Mesothelial cell of epicardium (in vitro differentiated cells): ENCODE measurements around the gene FMO4. TPM values are rescaled to one million over a fixed set of nuclear protein-coding genes. Genes with fewer than 3 reads are reported as not detected.
"Not testable (repeated sequence)": the region's sequence is repeated elsewhere in the genome, so short reads cannot be mapped to it uniquely, and the experiment has no call there.

Source experiments
- DNase-seq, 2 experiments: peaks; one replicate each; pipeline ENCODE4 v3.0.0; 2021; ENCODE audit warnings: low spot score in 2 of 2; ENCODE audit not compliant: unreplicated experiment in 2 of 2
- H3K27ac Mint-ChIP-seq: 2 replicates; pipeline ENCODE4 v1.8.0; 2021; ENCODE audit warnings: mixed read lengths
- H3K27me3 Mint-ChIP-seq: 2 replicates; pipeline ENCODE4 v1.8.0; 2021; ENCODE audit warnings: low read depth, mixed read lengths
- H3K36me3 Mint-ChIP-seq: 2 replicates; pipeline ENCODE4 v1.8.0; 2021; ENCODE audit warnings: mixed read lengths
- H3K4me1 Mint-ChIP-seq: 2 replicates; pipeline ENCODE4 v1.8.0; 2021; ENCODE audit warnings: mixed read lengths
- H3K4me3 Mint-ChIP-seq: 2 replicates; pipeline ENCODE4 v1.8.0; 2021; ENCODE audit warnings: mild to moderate bottlenecking, moderate library complexity, mixed read lengths
- H3K9me3 Mint-ChIP-seq: 2 replicates; pipeline ENCODE4 v1.8.0; 2021; ENCODE audit warnings: mixed read lengths
- CTCF ChIP-seq: fragments of 200-600 bp; sonication (generic); IDR thresholded peaks from one replicate; pipeline ENCODE4 v1.5.0; 2021; ENCODE audit warnings: antibody characterized with exemption; ENCODE audit not compliant: unreplicated experiment
- total RNA-seq: library from RNA; stranded (reverse); gene quantifications from 3 replicates; pipeline ENCODE4 v1.2.1, GENCODE V29; 2021

FMO4 gene
- total RNA-seq, 1 donor from 2014 or later, result 5.9 TPM

- DNase-seq, result no peak
- Mint-ChIP-seq H3K4me3 (no peak overlapping the region), H3K9me3 (no peaks in the 10 kb centered on the region), H3K36me3 (no peaks in the 10 kb centered on the region), H3K27me3 (no peaks in the 10 kb centered on the region), H3K27ac (no peak overlapping the region), H3K4me1 (no peaks in the 10 kb centered on the region)
- TF ChIP-seq CTCF, result no peak
Observed at GRCh38 chr1:171334024-171334640, 20.1 kb downstream of the FMO4 start.

- no peak for TF ChIP-seq CTCF
- peaks cover under 1% of the 10 kb centered on the region for H3K4me1 Mint-ChIP-seq
- H3K9me3 Mint-ChIP-seq, result no peaks in the 10 kb centered on the region
- no peak overlapping the region for H3K27ac Mint-ChIP-seq
- no peak for DNase-seq
- H3K27me3 Mint-ChIP-seq, result peaks cover 1% of the 10 kb centered on the region
- no peak overlapping the region for H3K4me3 Mint-ChIP-seq
- no peaks in the 10 kb centered on the region for H3K36me3 Mint-ChIP-seq
Observed at GRCh38 chr1:171335964-171336363, 22.0 kb downstream of the FMO4 start.

GRCh38 chr1:171339345-171339744 lies 25.4 kb downstream of the FMO4 start:
- not testable (repeated sequence) for H3K36me3 Mint-ChIP-seq, H3K4me1 Mint-ChIP-seq, H3K27me3 Mint-ChIP-seq, H3K9me3 Mint-ChIP-seq, H3K4me3 Mint-ChIP-seq, DNase-seq, H3K27ac Mint-ChIP-seq

- no peak for DNase-seq
- TF ChIP-seq CTCF, result no peak
- Mint-ChIP-seq H3K4me1 (peaks cover 4% of the 10 kb centered on the region), H3K27ac (no peak overlapping the region), H3K27me3 (peaks cover 1% of the 10 kb centered on the region), H3K36me3 (peaks cover 4% of the 10 kb centered on the region), H3K4me3 (no peak overlapping the region), H3K9me3 (peaks cover 30% of the 10 kb centered on the region)
Observed at GRCh38 chr1:171343727-171344472, 29.9 kb downstream of the FMO4 start.

- H3K4me1 Mint-ChIP-seq, result peaks cover 4% of the 10 kb centered on the region
- H3K9me3 Mint-ChIP-seq, result peaks cover 30% of the 10 kb centered on the region
- no peak overlapping the region for H3K4me3 Mint-ChIP-seq
- H3K36me3 Mint-ChIP-seq, result peaks cover 4% of the 10 kb centered on the region
- DNase-seq, result no peak
- no peak overlapping the region for H3K27ac Mint-ChIP-seq
- H3K27me3 Mint-ChIP-seq, result peaks cover under 1% of the 10 kb centered on the region
- no peak for TF ChIP-seq CTCF
Observed at GRCh38 chr1:171344473-171344820, 30.5 kb downstream of the FMO4 start.

- Mint-ChIP-seq H3K36me3 (peaks cover 7% of the 10 kb centered on the region), H3K4me3 (no peak overlapping the region), H3K27me3 (no peaks in the 10 kb centered on the region), H3K9me3 (peaks cover 34% of the 10 kb centered on the region), H3K27ac (no peak overlapping the region), H3K4me1 (peaks cover 4% of the 10 kb centered on the region)
- DNase-seq, result no peak
- no peak for TF ChIP-seq CTCF
Observed at GRCh38 chr1:171345536-171345935, 31.6 kb downstream of the FMO4 start.
